Fibroblast of villous mesenchyme (primary cell): Measurements from ENCODE around the gene KLHL3. TPM values are rescaled to one million over a fixed set of nuclear protein-coding genes. Genes with fewer than 3 reads are reported as not detected.

Experiments
- DNase-seq: peaks from one replicate; pipeline ENCODE4 v3.0.0-alpha.2; 2010; ENCODE audit warnings: low read depth
- H3K4me3 ChIP-seq: 2 replicates; pipeline ENCODE4 v1.5.1; 2011; ENCODE audit warnings: low read depth, mild to moderate bottlenecking, low read length
- total RNA-seq: library from RNA; depleted of rRNA; stranded (reverse); fragments of >200 nt; gene quantifications from 2 replicates; pipeline ENCODE4 v1.2.3, GENCODE V29; 2012
- TF ChIP-seq, protein P1 (sequence below): IDR thresholded peaks from 2 replicates; pipeline ENCODE4 v1.5.1; 2012; ENCODE audit warnings: low read depth, mild to moderate bottlenecking, low read length; ENCODE audit not compliant: insufficient read depth

Gene KLHL3
- total RNA-seq, 1 donor = 3.0 TPM

DNA sequence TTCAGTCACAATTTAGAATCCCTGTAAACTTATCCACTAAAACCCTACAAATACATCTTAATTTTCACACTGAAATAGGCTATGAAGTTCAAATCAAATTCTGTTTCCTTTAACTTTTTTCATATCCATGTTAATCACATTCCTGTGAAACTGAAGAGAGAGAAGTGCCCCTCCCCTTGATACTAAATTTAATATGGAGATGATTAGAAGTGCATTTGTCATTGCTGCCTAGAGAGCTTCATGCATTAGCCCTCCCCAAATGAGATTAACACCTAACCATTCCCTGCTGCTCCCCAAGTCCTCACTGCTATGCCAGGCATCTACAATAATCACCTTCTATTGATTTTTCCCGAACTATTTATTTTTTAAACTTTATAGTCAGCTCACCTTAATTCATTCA, 151.6 kb downstream of the KLHL3 start:
- H3K4me3 ChIP-seq = no peak overlapping the region
- DNase-seq = no peak
- TF ChIP-seq, protein P1, sequence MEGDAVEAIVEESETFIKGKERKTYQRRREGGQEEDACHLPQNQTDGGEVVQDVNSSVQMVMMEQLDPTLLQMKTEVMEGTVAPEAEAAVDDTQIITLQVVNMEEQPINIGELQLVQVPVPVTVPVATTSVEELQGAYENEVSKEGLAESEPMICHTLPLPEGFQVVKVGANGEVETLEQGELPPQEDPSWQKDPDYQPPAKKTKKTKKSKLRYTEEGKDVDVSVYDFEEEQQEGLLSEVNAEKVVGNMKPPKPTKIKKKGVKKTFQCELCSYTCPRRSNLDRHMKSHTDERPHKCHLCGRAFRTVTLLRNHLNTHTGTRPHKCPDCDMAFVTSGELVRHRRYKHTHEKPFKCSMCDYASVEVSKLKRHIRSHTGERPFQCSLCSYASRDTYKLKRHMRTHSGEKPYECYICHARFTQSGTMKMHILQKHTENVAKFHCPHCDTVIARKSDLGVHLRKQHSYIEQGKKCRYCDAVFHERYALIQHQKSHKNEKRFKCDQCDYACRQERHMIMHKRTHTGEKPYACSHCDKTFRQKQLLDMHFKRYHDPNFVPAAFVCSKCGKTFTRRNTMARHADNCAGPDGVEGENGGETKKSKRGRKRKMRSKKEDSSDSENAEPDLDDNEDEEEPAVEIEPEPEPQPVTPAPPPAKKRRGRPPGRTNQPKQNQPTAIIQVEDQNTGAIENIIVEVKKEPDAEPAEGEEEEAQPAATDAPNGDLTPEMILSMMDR = no peak

DNA sequence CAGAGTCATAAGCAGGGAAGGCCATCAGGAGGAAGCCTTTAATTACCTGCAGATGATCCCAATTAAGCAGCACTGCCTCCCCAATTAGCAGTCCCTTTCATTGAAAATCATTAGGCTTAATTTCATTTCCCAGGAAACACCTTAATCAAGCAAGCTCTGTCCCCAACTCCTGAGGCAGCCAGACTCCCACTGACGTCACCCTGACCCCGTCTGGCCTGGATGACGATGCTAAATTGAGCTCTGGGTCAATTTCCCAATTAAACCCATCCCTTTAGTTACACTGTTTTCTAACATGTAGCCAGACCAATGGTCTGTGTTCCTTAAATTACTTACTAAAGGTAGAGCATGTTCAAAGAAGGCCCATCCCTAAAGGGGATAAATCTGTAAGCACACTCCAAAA, 152.8 kb downstream of the KLHL3 start:
- TF ChIP-seq, protein P1 = no peak
- peak; percentile 38 for DNase-seq
- no peak overlapping the region for H3K4me3 ChIP-seq

DNA sequence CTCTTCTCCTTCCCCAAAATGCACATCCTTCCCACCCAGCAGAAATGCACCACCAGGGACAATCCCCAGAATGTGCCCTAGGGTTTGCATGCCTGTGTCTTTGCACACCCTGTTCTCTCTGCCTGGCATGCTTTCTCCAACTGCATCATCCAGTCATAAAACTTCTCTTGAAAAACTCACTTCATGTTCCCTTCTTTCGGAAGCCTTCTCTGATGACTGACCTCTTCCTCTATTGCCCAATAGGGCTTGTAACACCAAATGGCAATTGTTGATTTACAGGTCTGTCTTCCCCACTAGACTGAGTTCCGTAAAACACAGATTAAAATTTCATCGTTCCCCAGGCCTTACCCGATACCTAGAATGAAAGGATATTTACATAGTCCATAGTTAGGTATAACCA, 153.7 kb downstream of the KLHL3 start:
- peak; percentile 40 for DNase-seq
- no peak overlapping the region for H3K4me3 ChIP-seq
- TF ChIP-seq, protein P1 = no peak

DNA sequence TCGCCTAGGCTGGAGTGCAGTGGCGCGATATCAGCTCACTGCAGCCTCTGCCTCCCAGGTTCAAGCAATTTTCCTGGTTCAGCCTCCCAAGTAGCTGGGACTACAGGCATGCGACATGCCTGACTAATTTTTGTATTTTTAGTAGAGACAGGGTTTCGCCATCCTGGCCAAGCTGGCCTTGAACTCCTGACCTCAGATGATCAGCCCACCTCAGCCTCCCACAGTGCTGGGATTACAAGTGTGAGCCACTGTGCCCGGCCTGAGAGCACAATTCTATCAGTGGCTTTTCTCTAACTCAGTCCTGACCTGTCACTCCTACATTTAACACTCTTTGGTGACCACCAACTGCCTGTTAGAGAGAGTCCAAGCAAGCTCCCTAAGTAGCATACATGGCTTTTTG, 154.1 kb downstream of the KLHL3 start:
- TF ChIP-seq, protein P1 = no peak
- DNase-seq = no peak
- no peak overlapping the region for H3K4me3 ChIP-seq

DNA sequence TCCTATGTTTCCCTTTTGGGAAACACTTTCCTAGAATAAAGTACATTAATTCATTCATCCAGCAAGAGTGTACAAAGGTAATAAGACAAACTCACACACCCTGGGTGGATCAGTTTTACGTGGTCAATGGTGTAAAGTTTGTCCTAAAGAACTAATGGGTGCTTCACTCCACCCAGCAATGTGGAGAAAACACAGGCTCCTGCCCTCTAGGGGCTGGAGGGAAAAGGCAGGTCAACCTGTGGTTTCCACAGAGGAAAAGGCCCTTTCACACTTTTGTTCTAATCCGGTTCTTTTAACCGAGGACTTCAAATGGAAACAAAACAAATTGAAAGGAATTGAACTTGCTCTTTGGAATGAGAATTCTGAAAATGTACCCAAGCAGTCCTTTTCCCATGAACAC, 155.9 kb downstream of the KLHL3 start:
- TF ChIP-seq, protein P1 = peak; percentile 34
- H3K4me3 ChIP-seq = no peak overlapping the region
- DNase-seq = no peak

DNA sequence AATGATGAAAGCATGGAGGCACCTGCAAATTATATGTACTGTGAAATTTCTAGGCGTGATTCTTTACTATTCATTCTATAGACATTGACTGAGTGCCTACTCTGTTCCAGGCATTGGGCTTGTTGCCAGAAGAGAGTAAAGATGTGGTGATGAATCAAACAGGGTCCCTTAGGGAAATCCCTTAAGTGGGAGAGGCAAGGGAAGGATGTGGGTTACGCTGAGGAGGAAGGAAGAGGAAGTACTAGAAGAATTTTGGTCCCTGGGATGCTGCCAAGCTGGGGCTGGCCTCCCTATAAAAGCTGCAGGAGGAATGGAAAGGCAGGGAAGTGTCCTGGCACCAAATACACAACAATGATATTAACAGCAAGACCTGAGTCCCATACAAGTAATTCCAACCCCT, 160.0 kb downstream of the KLHL3 start:
- no peak overlapping the region for H3K4me3 ChIP-seq
- TF ChIP-seq, protein P1 = no peak
- DNase-seq = no peak

DNA sequence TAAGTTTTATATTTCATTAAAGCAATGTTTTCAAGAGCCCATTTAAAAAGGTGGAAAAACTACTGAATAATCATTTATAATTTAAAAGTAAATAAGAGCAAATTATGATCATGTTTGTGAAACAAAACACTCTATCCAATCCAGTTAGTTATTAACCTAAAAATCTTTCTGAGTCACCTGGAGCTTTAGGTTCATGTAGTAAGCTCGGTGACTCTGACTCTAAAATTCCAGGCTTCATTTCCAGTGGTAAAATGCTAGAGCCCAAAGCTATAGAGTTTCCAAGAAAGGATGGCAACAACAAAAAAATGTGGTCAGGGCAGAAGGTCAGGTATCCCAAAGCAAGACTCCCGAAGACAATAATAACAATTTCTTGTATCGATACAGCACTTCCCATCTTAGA, 160.7 kb downstream of the KLHL3 start:
- no peak overlapping the region for H3K4me3 ChIP-seq
- no peak for DNase-seq
- TF ChIP-seq, protein P1 = no peak
